Ishikawa (cell line): ENCODE data around the gene INPP4A.

ENCODE experiments used
- CEBPB ChIP-seq: IDR thresholded peaks from 2 replicates; pipeline ENCODE4 v1.6.1; 2012
- CREB1 ChIP-seq: IDR thresholded peaks from 2 replicates; pipeline ENCODE4 v1.6.1; 2012; ENCODE audit warnings: low read depth
- EGR1 ChIP-seq: IDR thresholded peaks from 2 replicates; pipeline ENCODE4 v1.6.1; 2012
- EP300 ChIP-seq: IDR thresholded peaks from 2 replicates; pipeline ENCODE4 v1.6.1; 2012; ENCODE audit warnings: borderline replicate concordance
- FOXM1 ChIP-seq: IDR thresholded peaks from 2 replicates; pipeline ENCODE4 v1.6.1; 2012; ENCODE audit warnings: low read depth, borderline replicate concordance
- MAX ChIP-seq: IDR thresholded peaks from 2 replicates; pipeline ENCODE4 v1.6.1; 2012
- NFIC ChIP-seq: IDR thresholded peaks from 2 replicates; pipeline ENCODE4 v1.6.1; 2012
- RAD21 ChIP-seq: IDR thresholded peaks from 2 replicates; pipeline ENCODE4 v1.6.1; 2012; ENCODE audit warnings: low read depth
- REST ChIP-seq: IDR thresholded peaks from 2 replicates; pipeline ENCODE4 v1.6.1; 2012; ENCODE audit warnings: low read depth, mild to moderate bottlenecking
- TAF1 ChIP-seq: IDR thresholded peaks from 2 replicates; pipeline ENCODE4 v1.6.1; 2012; ENCODE audit warnings: low read depth, mild to moderate bottlenecking
- TCF12 ChIP-seq: IDR thresholded peaks from 2 replicates; pipeline ENCODE4 v1.6.1; 2012; ENCODE audit warnings: low read depth
- TEAD4 ChIP-seq: IDR thresholded peaks from 2 replicates; pipeline ENCODE4 v1.6.1; 2012
- USF1 ChIP-seq: IDR thresholded peaks from 2 replicates; pipeline ENCODE4 v1.6.1; 2012
- YY1 ChIP-seq: IDR thresholded peaks from 2 replicates; pipeline ENCODE4 v1.6.1; 2012; ENCODE audit warnings: low read depth
- ZBTB7A ChIP-seq: IDR thresholded peaks from 2 replicates; pipeline ENCODE4 v1.6.1; 2012; ENCODE audit warnings: low read depth

The INPP4A gene

GRCh38 chr2:98563394-98563793, 118.7 kb downstream of the INPP4A start:
- no peak for TF ChIP-seq EGR1
- no peak for TF ChIP-seq CEBPB
- TF ChIP-seq TCF12: no peak
- TF ChIP-seq MAX: no peak
- TF ChIP-seq RAD21: no peak
- no peak for TF ChIP-seq NFIC
- TF ChIP-seq CREB1: no peak

- TF ChIP-seq TAF1 (no peak), EP300 (no peak), CREB1 (no peak), REST (no peak), YY1 (no peak), RAD21 (no peak), FOXM1 (no peak), ZBTB7A (no peak), TCF12 (no peak), TEAD4 (no peak), MAX (no peak), CEBPB (no peak)
Observed at GRCh38 chr2:98564541-98565132, 120.0 kb downstream of the INPP4A start.

GRCh38 chr2:98565286-98565860, 120.7 kb downstream of the INPP4A start:
- TF ChIP-seq MAX (no peak), USF1 (no peak), EGR1 (no peak), TCF12 (no peak), REST (no peak), EP300 (no peak), ZBTB7A (no peak), CEBPB (no peak), CREB1 (no peak), NFIC (no peak), YY1 (no peak), FOXM1 (no peak), RAD21 (no peak), TEAD4 (no peak), TAF1 (no peak)

- no peak for TF ChIP-seq CREB1
- no peak for TF ChIP-seq RAD21
- TF ChIP-seq CEBPB: no peak
- TF ChIP-seq TAF1: no peak
- no peak for TF ChIP-seq TCF12
- TF ChIP-seq MAX: no peak
- TF ChIP-seq YY1: no peak
- TF ChIP-seq USF1: no peak
Observed at GRCh38 chr2:98565941-98566340, 121.3 kb downstream of the INPP4A start.

GRCh38 chr2:98568161-98568956, 123.7 kb downstream of the INPP4A start:
- no peak for TF ChIP-seq CEBPB
- no peak for TF ChIP-seq YY1
- no peak for TF ChIP-seq CREB1
- no peak for TF ChIP-seq NFIC
- TF ChIP-seq REST: no peak
- TF ChIP-seq RAD21: no peak
- no peak for TF ChIP-seq EGR1
- no peak for TF ChIP-seq ZBTB7A
- no peak for TF ChIP-seq MAX
- TF ChIP-seq USF1: no peak
- TF ChIP-seq TCF12: no peak
- no peak for TF ChIP-seq TEAD4
- TF ChIP-seq FOXM1: no peak
- TF ChIP-seq TAF1: no peak
- TF ChIP-seq EP300: no peak
